HG02642 (cell line): ENCODE data around the gene DUT.

Source experiments
- ATAC-seq: cut with Tn5 transposase; IDR thresholded peaks from one replicate; pipeline ENCODE4 v1.9.1; 2021; ENCODE audit warnings: mild to moderate bottlenecking; ENCODE audit not compliant: unreplicated experiment, poor library complexity

The DUT gene

GRCh38 chr15:48366584-48367312, 35.5 kb downstream of the DUT start:
- ATAC-seq = no peak

- no peak for ATAC-seq
Measured at GRCh38 chr15:48367483-48367882, 36.3 kb downstream of the DUT start.

GRCh38 chr15:48370460-48370859, 39.2 kb downstream of the DUT start:
- no peak for ATAC-seq

- ATAC-seq = no peak
Measured at GRCh38 chr15:48371550-48371949, 40.3 kb downstream of the DUT start.

GRCh38 chr15:48371961-48372360, 40.7 kb downstream of the DUT start:
- ATAC-seq = no peak

- ATAC-seq = no peak
Measured at GRCh38 chr15:48373821-48374451, 42.7 kb downstream of the DUT start.

- no peak for ATAC-seq
Measured at GRCh38 chr15:48374472-48374871, 43.2 kb downstream of the DUT start.

- no peak for ATAC-seq
Measured at GRCh38 chr15:48375767-48376166, 44.5 kb downstream of the DUT start.

GRCh38 chr15:48380198-48380597, 49.0 kb downstream of the DUT start:
- ATAC-seq = no peak

- ATAC-seq = no peak
Measured at GRCh38 chr15:48381861-48382260, 50.6 kb downstream of the DUT start.

- ATAC-seq = no peak
Measured at GRCh38 chr15:48383031-48383430, 51.8 kb downstream of the DUT start.

GRCh38 chr15:48384616-48385015, 53.4 kb downstream of the DUT start:
- ATAC-seq = no peak

- no peak for ATAC-seq
Measured at GRCh38 chr15:48385031-48385830, 54.0 kb downstream of the DUT start.

- no peak for ATAC-seq
Measured at GRCh38 chr15:48388016-48388851, 57.0 kb downstream of the DUT start.

GRCh38 chr15:48388910-48389309, 57.7 kb downstream of the DUT start:
- ATAC-seq = no peak

GRCh38 chr15:48389691-48390143, 58.5 kb downstream of the DUT start:
- ATAC-seq = no peak

GRCh38 chr15:48391950-48392349, 60.7 kb downstream of the DUT start:
- ATAC-seq = no peak

- no peak for ATAC-seq
Measured at GRCh38 chr15:48392356-48392755, 61.1 kb downstream of the DUT start.
